HEK293 (cell line): ENCODE measurements around the gene HSD17B2.

Experiments
- CTCF ChIA-PET: fragments of 350-600 bp; formaldehyde crosslinking; extraction: SDS; loops from one replicate; lab custom pipeline; 2021; ENCODE audit warnings: antibody characterized with exemption; lab: Yijun Ruan, JAX
- POLR2A ChIA-PET: fragments of 300-600 bp; formaldehyde crosslinking; extraction: SDS; loops from one replicate; lab custom pipeline; 2020; ENCODE audit warnings: antibody characterized with exemption, inconsistent platforms; lab: Yijun Ruan, JAX
- H3K27ac ChIP-seq: fragments of 200-500 bp; sonication (Bioruptor generic); 2 replicates; pipeline ENCODE4 v1.5.1; 2014; ENCODE audit warnings: low read depth, low read length, control low read depth, inconsistent platforms; ENCODE audit errors: extremely low read depth
- H3K36me3 ChIP-seq, 2 experiments: fragments of 200-500 bp in 1 of 2; sonication (Bioruptor generic) in 1 of 2; 1 replicate in 1 of 2; 2 replicates in 1 of 2; pipeline ENCODE4 v1.5.1; 2014 to 2017; ENCODE audit warnings: inconsistent platforms in 2 of 2, low read length in 2 of 2; ENCODE audit not compliant: control insufficient read depth in 2 of 2, insufficient read depth in 1 of 2
- H3K4me1 ChIP-seq: fragments of 200-500 bp; sonication (Bioruptor generic); 2 replicates; pipeline ENCODE4 v1.5.1; 2014; ENCODE audit warnings: mild to moderate bottlenecking, low read length, inconsistent platforms; ENCODE audit not compliant: control insufficient read depth, insufficient read depth
- H3K4me3 ChIP-seq: 2 replicates; pipeline ENCODE4 v1.5.1; 2011; ENCODE audit warnings: low read depth, mild to moderate bottlenecking, control low read depth, low read length, moderate library complexity
- H3K9me3 ChIP-seq: fragments of 200-500 bp; sonication (Bioruptor generic); 2 replicates; pipeline ENCODE4 v1.5.1; 2014; ENCODE audit warnings: low read depth, low read length, inconsistent platforms; ENCODE audit not compliant: control insufficient read depth, insufficient read depth
- FEZF1 ChIP-seq: fragments of 450-650 bp; formaldehyde crosslinking; IDR thresholded peaks from 2 replicates; pipeline ENCODE4 v1.5.1; 2016; ENCODE audit warnings: missing biosample characterization, missing genetic modification characterization
- GLI4 ChIP-seq: fragments of 450-650 bp; formaldehyde crosslinking; IDR thresholded peaks from 2 replicates; pipeline ENCODE4 v1.5.1; 2016; ENCODE audit warnings: missing biosample characterization, missing genetic modification characterization
- KLF7 ChIP-seq: fragments of 450-650 bp; formaldehyde crosslinking; IDR thresholded peaks from 2 replicates; pipeline ENCODE4 v1.5.1; 2016; ENCODE audit warnings: missing biosample characterization, missing genetic modification characterization, borderline replicate concordance
- ZBTB1 ChIP-seq: fragments of 450-650 bp; formaldehyde crosslinking; IDR thresholded peaks from 2 replicates; pipeline ENCODE4 v1.5.1; 2016; ENCODE audit warnings: missing biosample characterization, missing genetic modification characterization
- ZNF174 ChIP-seq: fragments of 450-650 bp; formaldehyde crosslinking; IDR thresholded peaks from 2 replicates; pipeline ENCODE4 v1.5.0; 2017; ENCODE audit warnings: missing biosample characterization, mild to moderate bottlenecking, missing genetic modification characterization
- ZNF211 ChIP-seq: fragments of 450-650 bp; formaldehyde crosslinking; IDR thresholded peaks from 2 replicates; pipeline ENCODE4 v1.5.1; 2016; ENCODE audit warnings: low read depth, missing biosample characterization, missing genetic modification characterization
- ZNF23 ChIP-seq: fragments of 450-650 bp; formaldehyde crosslinking; IDR thresholded peaks from 2 replicates; pipeline ENCODE4 v1.5.1; 2016; ENCODE audit warnings: missing biosample characterization, missing genetic modification characterization, borderline replicate concordance
- ZNF24 ChIP-seq: fragments of 450-650 bp; formaldehyde crosslinking; IDR thresholded peaks from 2 replicates; pipeline ENCODE4 v1.5.1; 2016; ENCODE audit warnings: missing biosample characterization, missing genetic modification characterization
- ZNF404 ChIP-seq: fragments of 450-650 bp; formaldehyde crosslinking; IDR thresholded peaks from 2 replicates; pipeline ENCODE4 v1.5.1; 2017; ENCODE audit warnings: missing biosample characterization, missing genetic modification characterization
- ZNF433 ChIP-seq: fragments of 450-650 bp; formaldehyde crosslinking; IDR thresholded peaks from 2 replicates; pipeline ENCODE4 v1.5.1; 2016; ENCODE audit warnings: missing biosample characterization, missing genetic modification characterization, low read depth
- ZNF510 ChIP-seq: fragments of 450-650 bp; formaldehyde crosslinking; IDR thresholded peaks from 2 replicates; pipeline ENCODE4 v1.5.1; 2018; ENCODE audit warnings: mild to moderate bottlenecking, missing genetic modification characterization, missing biosample characterization; ENCODE audit not compliant: insufficient replicate concordance
- ZNF664 ChIP-seq: fragments of 450-650 bp; formaldehyde crosslinking; IDR thresholded peaks from 2 replicates; pipeline ENCODE4 v1.5.1; 2016; ENCODE audit warnings: missing biosample characterization, missing genetic modification characterization
- ZNF791 ChIP-seq: fragments of 450-650 bp; formaldehyde crosslinking; IDR thresholded peaks from 2 replicates; pipeline ENCODE4 v1.5.1; 2016; ENCODE audit warnings: missing biosample characterization, missing genetic modification characterization
- TF ChIP-seq, protein P1 (sequence below): fragments of 450-650 bp; formaldehyde crosslinking; IDR thresholded peaks from 2 replicates; pipeline ENCODE4 v1.5.1; 2016; ENCODE audit warnings: missing biosample characterization, missing genetic modification characterization
- TF ChIP-seq, protein P2 (sequence below): fragments of 450-650 bp; formaldehyde crosslinking; IDR thresholded peaks from 2 replicates; pipeline ENCODE4 v1.5.1; 2016; ENCODE audit warnings: missing biosample characterization, missing genetic modification characterization
- TF ChIP-seq, protein P3 (sequence below): IDR thresholded peaks from 2 replicates; pipeline ENCODE4 v1.6.1; 2011; ENCODE audit warnings: mild to moderate bottlenecking, low read depth, low read length, borderline replicate concordance
- TF ChIP-seq, protein P4 (sequence below): fragments of 450-650 bp; formaldehyde crosslinking; IDR thresholded peaks from 2 replicates; pipeline ENCODE4 v1.5.1; 2017; ENCODE audit warnings: missing biosample characterization, missing genetic modification characterization
- TF ChIP-seq, protein P5 (sequence below): fragments of 450-650 bp; formaldehyde crosslinking; IDR thresholded peaks from 2 replicates; pipeline ENCODE4 v1.5.1; 2016; ENCODE audit warnings: missing biosample characterization, missing genetic modification characterization
- TF ChIP-seq, protein P6 (sequence below): fragments of 450-650 bp; formaldehyde crosslinking; IDR thresholded peaks from 2 replicates; pipeline ENCODE4 v1.5.1; 2016; ENCODE audit warnings: missing biosample characterization, missing genetic modification characterization, borderline replicate concordance

HSD17B2 gene

DNA sequence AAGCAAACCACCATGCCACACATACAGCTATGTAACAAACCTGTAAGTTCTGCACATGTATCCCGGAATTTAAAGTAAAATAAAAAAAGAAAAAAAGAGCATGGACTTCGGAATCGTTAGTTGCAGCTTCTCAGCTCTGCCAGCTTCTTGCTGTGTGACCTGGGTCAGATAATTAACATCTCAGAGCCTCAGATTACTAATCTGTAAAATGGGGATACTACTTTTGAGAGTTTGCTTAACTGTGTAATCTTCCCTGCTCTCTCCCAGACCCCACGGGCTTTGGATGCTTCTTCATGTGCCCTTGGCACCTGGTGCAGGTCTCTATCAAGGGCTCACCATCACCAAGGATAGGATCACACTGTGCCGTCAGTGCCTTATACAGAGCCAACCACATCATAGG, 16.6 kb downstream of the HSD17B2 start:
- CTCF ChIA-PET = no interaction called here

DNA sequence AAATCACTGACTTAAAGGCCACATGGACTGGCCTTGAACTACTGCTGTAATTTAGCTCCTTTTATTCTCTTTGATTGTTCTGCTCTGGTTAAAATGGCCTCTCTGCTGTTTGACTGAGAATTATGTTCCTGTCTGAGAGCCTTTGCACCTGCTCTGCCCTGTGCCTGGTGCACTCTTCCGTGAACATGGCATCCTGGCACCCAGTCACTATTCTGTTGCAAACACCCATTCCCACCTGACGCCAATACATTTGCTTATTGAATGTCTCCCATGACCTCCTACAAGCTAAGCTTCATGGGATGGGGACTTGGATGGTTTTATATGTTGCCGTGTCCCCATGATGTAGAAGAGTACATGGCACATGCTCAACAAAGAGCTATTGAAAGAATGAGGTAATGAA, 20.1 kb downstream of the HSD17B2 start:
- Histone ChIP-seq H3K27ac (no peak overlapping the region), H3K9me3 (no peaks in the 10 kb centered on the region), H3K4me3 (no peak overlapping the region), H3K4me1 (no peaks in the 10 kb centered on the region), H3K36me3 (no peaks in the 10 kb centered on the region)
- TF ChIP-seq, protein P1, sequence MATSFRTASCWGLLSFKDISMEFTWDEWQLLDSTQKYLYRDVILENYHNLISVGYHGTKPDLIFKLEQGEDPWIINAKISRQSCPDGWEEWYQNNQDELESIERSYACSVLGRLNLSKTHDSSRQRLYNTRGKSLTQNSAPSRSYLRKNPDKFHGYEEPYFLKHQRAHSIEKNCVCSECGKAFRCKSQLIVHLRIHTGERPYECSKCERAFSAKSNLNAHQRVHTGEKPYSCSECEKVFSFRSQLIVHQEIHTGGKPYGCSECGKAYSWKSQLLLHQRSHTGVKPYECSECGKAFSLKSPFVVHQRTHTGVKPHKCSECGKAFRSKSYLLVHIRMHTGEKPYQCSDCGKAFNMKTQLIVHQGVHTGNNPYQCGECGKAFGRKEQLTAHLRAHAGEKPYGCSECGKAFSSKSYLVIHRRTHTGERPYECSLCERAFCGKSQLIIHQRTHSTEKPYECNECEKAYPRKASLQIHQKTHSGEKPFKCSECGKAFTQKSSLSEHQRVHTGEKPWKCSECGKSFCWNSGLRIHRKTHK (tag by site-specific recombination) = no peak
- TF ChIP-seq, protein P2, sequence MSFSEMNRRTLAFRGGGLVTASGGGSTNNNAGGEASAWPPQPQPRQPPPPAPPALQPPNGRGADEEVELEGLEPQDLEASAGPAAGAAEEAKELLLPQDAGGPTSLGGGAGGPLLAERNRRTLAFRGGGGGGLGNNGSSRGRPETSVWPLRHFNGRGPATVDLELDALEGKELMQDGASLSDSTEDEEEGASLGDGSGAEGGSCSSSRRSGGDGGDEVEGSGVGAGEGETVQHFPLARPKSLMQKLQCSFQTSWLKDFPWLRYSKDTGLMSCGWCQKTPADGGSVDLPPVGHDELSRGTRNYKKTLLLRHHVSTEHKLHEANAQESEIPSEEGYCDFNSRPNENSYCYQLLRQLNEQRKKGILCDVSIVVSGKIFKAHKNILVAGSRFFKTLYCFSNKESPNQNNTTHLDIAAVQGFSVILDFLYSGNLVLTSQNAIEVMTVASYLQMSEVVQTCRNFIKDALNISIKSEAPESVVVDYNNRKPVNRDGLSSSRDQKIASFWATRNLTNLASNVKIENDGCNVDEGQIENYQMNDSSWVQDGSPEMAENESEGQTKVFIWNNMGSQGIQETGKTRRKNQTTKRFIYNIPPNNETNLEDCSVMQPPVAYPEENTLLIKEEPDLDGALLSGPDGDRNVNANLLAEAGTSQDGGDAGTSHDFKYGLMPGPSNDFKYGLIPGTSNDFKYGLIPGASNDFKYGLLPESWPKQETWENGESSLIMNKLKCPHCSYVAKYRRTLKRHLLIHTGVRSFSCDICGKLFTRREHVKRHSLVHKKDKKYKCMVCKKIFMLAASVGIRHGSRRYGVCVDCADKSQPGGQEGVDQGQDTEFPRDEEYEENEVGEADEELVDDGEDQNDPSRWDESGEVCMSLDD (tag by site-specific recombination) = no peak
- TF ChIP-seq ZNF510 (no peak), ZNF23 (no peak), GLI4 (no peak), ZNF433 (tag by site-specific recombination) (no peak), ZBTB1 (no peak), ZNF211 (no peak)
- TF ChIP-seq, protein P3, sequence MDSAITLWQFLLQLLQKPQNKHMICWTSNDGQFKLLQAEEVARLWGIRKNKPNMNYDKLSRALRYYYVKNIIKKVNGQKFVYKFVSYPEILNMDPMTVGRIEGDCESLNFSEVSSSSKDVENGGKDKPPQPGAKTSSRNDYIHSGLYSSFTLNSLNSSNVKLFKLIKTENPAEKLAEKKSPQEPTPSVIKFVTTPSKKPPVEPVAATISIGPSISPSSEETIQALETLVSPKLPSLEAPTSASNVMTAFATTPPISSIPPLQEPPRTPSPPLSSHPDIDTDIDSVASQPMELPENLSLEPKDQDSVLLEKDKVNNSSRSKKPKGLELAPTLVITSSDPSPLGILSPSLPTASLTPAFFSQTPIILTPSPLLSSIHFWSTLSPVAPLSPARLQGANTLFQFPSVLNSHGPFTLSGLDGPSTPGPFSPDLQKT = no peak
- TF ChIP-seq, protein P4, sequence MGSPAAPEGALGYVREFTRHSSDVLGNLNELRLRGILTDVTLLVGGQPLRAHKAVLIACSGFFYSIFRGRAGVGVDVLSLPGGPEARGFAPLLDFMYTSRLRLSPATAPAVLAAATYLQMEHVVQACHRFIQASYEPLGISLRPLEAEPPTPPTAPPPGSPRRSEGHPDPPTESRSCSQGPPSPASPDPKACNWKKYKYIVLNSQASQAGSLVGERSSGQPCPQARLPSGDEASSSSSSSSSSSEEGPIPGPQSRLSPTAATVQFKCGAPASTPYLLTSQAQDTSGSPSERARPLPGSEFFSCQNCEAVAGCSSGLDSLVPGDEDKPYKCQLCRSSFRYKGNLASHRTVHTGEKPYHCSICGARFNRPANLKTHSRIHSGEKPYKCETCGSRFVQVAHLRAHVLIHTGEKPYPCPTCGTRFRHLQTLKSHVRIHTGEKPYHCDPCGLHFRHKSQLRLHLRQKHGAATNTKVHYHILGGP (tag by site-specific recombination) = no peak
- ChIA-PET CTCF (interaction anchor here (0.6 kb wide), 1 partner anchor 176 kb away, joined by 4 read pairs; no protein-coding TSS in a partner anchor), POLR2A (no interaction called here)

More for the DNA sequence above, 16.6 kb downstream of the HSD17B2 start:
- POLR2A ChIA-PET = no interaction called here
- Histone ChIP-seq H3K27ac (no peak overlapping the region), H3K36me3 (no peaks in the 10 kb centered on the region), H3K9me3 (no peaks in the 10 kb centered on the region), H3K4me1 (no peaks in the 10 kb centered on the region), H3K4me3 (no peak overlapping the region)
- TF ChIP-seq ZNF791 (tag by site-specific recombination) = no peak
- TF ChIP-seq ZNF664 (tag by site-specific recombination) = no peak
- no peak for TF ChIP-seq FEZF1 (tag by site-specific recombination)
- TF ChIP-seq, protein P5, sequence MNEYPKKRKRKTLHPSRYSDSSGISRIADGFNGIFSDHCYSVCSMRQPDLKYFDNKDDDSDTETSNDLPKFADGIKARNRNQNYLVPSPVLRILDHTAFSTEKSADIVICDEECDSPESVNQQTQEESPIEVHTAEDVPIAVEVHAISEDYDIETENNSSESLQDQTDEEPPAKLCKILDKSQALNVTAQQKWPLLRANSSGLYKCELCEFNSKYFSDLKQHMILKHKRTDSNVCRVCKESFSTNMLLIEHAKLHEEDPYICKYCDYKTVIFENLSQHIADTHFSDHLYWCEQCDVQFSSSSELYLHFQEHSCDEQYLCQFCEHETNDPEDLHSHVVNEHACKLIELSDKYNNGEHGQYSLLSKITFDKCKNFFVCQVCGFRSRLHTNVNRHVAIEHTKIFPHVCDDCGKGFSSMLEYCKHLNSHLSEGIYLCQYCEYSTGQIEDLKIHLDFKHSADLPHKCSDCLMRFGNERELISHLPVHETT (tag by site-specific recombination) = no peak
- TF ChIP-seq KLF7 (tag by site-specific recombination) = no peak
- no peak for TF ChIP-seq ZNF24
- TF ChIP-seq, protein P6, sequence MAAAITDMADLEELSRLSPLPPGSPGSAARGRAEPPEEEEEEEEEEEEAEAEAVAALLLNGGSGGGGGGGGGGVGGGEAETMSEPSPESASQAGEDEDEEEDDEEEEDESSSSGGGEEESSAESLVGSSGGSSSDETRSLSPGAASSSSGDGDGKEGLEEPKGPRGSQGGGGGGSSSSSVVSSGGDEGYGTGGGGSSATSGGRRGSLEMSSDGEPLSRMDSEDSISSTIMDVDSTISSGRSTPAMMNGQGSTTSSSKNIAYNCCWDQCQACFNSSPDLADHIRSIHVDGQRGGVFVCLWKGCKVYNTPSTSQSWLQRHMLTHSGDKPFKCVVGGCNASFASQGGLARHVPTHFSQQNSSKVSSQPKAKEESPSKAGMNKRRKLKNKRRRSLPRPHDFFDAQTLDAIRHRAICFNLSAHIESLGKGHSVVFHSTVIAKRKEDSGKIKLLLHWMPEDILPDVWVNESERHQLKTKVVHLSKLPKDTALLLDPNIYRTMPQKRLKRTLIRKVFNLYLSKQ = no peak
- no peak for TF ChIP-seq ZNF174 (tag by site-specific recombination)
- no peak for TF ChIP-seq ZNF404 (tag by site-specific recombination)
